Natural killer cell (primary cell): ENCODE data around the gene UBE2M. TPM values are rescaled to one million over a fixed set of nuclear protein-coding genes. Genes with fewer than 3 reads are reported as not detected.

Source experiments
- ATAC-seq, 3 donors: fragments of 150-1000 bp in 2 of 3; fragments of 200-7000 bp in 1 of 3; cut with Tn5 transposase; 1 replicate in 1 of 3; 2 replicates in 2 of 3; pipeline ENCODE4 v1.10.0; 2021; ENCODE audit warnings: mild to moderate bottlenecking in 2 of 3, moderate library complexity in 2 of 3
- DNase-seq, 2 donors: peaks; one replicate each; pipeline versions ENCODE4 v3.0.0 to v3.0.0-alpha.2; 2013 to 2021; ENCODE audit warnings: mixed read lengths in 1 of 2
- H3K27ac ChIP-seq: one replicate; pipeline ENCODE4 v1.5.1; 2013; ENCODE audit warnings: mild to moderate bottlenecking, low read length
- H3K27me3 ChIP-seq: one replicate; pipeline ENCODE4 v1.6.1; 2013; ENCODE audit warnings: low read length; ENCODE audit not compliant: control insufficient read depth, insufficient read depth
- H3K36me3 ChIP-seq: one replicate; pipeline ENCODE4 v1.6.1; 2013; ENCODE audit warnings: low read length; ENCODE audit not compliant: control insufficient read depth, insufficient read depth
- H3K4me1 ChIP-seq: one replicate; pipeline ENCODE4 v1.6.1; 2013; ENCODE audit warnings: low read length; ENCODE audit not compliant: control insufficient read depth, insufficient read depth
- H3K4me3 ChIP-seq: one replicate; pipeline ENCODE4 v1.5.1; 2013; ENCODE audit warnings: low read length
- H3K9me3 ChIP-seq: one replicate; pipeline ENCODE4 v1.6.1; 2013; ENCODE audit warnings: low read length; ENCODE audit not compliant: control insufficient read depth, insufficient read depth
- H3K27ac Mint-ChIP-seq, 2 donors: one replicate each; pipeline ENCODE4 v1.8.0; 2022; ENCODE audit warnings: mild to moderate bottlenecking in 2 of 2, mixed read lengths in 2 of 2, moderate library complexity in 1 of 2
- H3K27me3 Mint-ChIP-seq, 2 donors: one replicate each; pipeline ENCODE4 v1.8.0; 2022; ENCODE audit warnings: low read depth in 2 of 2, mixed read lengths in 2 of 2
- H3K36me3 Mint-ChIP-seq: one replicate; pipeline ENCODE4 v1.8.0; 2022; ENCODE audit warnings: mixed read lengths
- H3K4me1 Mint-ChIP-seq, 2 donors: one replicate each; pipeline ENCODE4 v1.8.0; 2022; ENCODE audit warnings: mixed read lengths in 2 of 2
- H3K4me3 Mint-ChIP-seq: one replicate; pipeline ENCODE4 v1.8.0; 2022; ENCODE audit warnings: mild to moderate bottlenecking, moderate library complexity, mixed read lengths
- H3K9me3 Mint-ChIP-seq, 2 donors: one replicate each; pipeline ENCODE4 v1.8.0; 2022; ENCODE audit warnings: mixed read lengths in 2 of 2
- CTCF ChIP-seq: fragments of 200-600 bp; IDR thresholded peaks from one replicate; pipeline ENCODE4 v1.8.0; 2022; ENCODE audit warnings: antibody characterized with exemption
- WGBS: methylation state at CpG from one replicate; pipeline ENCODE4 v1.1.7; 2013; ENCODE audit warnings: missing lambda C conversion rate; ENCODE audit not compliant: insufficient coverage; 5-methylcytosine and 5-hydroxymethylcytosine counted together
- intact Hi-C: fragments of 100-400 bp; cut with micrococcal nuclease; formaldehyde crosslinking; loops from one replicate; pipeline ENCODE4 v1.14.2; 2022
- total RNA-seq, 4 donors: library from RNA; stranded (reverse); fragments of 120-200 nt in 1 of 4; gene quantifications; one replicate each; pipeline versions ENCODE4 v1.2.3 to v1.2.4, GENCODE V29; 2013 to 2022

The UBE2M gene
- total RNA-seq, 3 donors from 2014 or later (not counting 1 experiment from before 2014, with no cell fraction given): 71.0 to 89.5 (median 81.9) TPM

GRCh38 chr19:58515259-58515658, 43.2 kb downstream of the UBE2M start:
- Mint-ChIP-seq H3K36me3 (no peaks in the 10 kb centered on the region), H3K27me3 (no peaks in the 10 kb centered on the region), H3K4me3 (peak overlapping the region; percentile 65), H3K9me3 (no peaks in the 10 kb centered on the region), H3K27ac (peak overlapping the region in 1 of 2 donors; percentile 23), H3K4me1 (peaks cover 22 to 54% of the 10 kb centered on the region in 2 donors)
- H3K27me3 ChIP-seq: no peaks in the 10 kb centered on the region
- no peak for DNase-seq
- H3K36me3 ChIP-seq: peaks cover 16% of the 10 kb centered on the region
- no peak for ATAC-seq
- WGBS: 90% methylated on average over 2 of the region's 2 CpGs
- peaks cover 51% of the 10 kb centered on the region for H3K4me1 ChIP-seq
- no peak overlapping the region for H3K27ac ChIP-seq
- TF ChIP-seq CTCF: no peak
- intact Hi-C loops: no loop called here
- H3K4me3 ChIP-seq: no peak overlapping the region
- no peaks in the 10 kb centered on the region for H3K9me3 ChIP-seq

GRCh38 chr19:58514564-58515022, 43.8 kb downstream of the UBE2M start:
- Histone ChIP-seq H3K36me3 (peaks cover 16% of the 10 kb centered on the region), H3K27me3 (no peaks in the 10 kb centered on the region), H3K9me3 (no peaks in the 10 kb centered on the region), H3K4me3 (no peak overlapping the region), H3K27ac (no peak overlapping the region), H3K4me1 (peaks cover 44% of the 10 kb centered on the region)
- H3K4me1 Mint-ChIP-seq: peaks cover 15 to 48% of the 10 kb centered on the region in 2 donors
- WGBS: 83% methylated on average over 3 of the region's 3 CpGs
- TF ChIP-seq CTCF: no peak
- intact Hi-C loops: loop anchor here (1.0 kb wide), 1 partner anchor 67 kb away; no protein-coding TSS in a partner anchor
- H3K36me3 Mint-ChIP-seq: no peaks in the 10 kb centered on the region
- peak overlapping the region; percentile 76 to 85 for H3K27ac Mint-ChIP-seq
- H3K9me3 Mint-ChIP-seq: no peaks in the 10 kb centered on the region
- ATAC-seq (no peak), DNase-seq (peak in 1 of 2 donors; percentile 12)
- peak overlapping the region; percentile 47 for H3K4me3 Mint-ChIP-seq
- H3K27me3 Mint-ChIP-seq: no peaks in the 10 kb centered on the region

GRCh38 chr19:58513694-58514563, 44.5 kb downstream of the UBE2M start:
- WGBS: 10% methylated on average over 65 of the region's 66 CpGs
- H3K27ac ChIP-seq: peak overlapping the region; percentile 64
- no peaks in the 10 kb centered on the region for H3K9me3 ChIP-seq
- Mint-ChIP-seq H3K27me3 (no peaks in the 10 kb centered on the region), H3K4me3 (peak overlapping the region; percentile 84), H3K9me3 (no peaks in the 10 kb centered on the region), H3K27ac (peak overlapping the region; percentile 76 to 85), H3K36me3 (no peaks in the 10 kb centered on the region), H3K4me1 (peaks cover 10 to 41% of the 10 kb centered on the region in 2 donors)
- ATAC-seq: peak; percentile 95 to 97 (median 96)
- H3K27me3 ChIP-seq: no peaks in the 10 kb centered on the region
- DNase-seq: peak; percentile 91 to 98
- peaks cover 16% of the 10 kb centered on the region for H3K36me3 ChIP-seq
- no peak overlapping the region for H3K4me3 ChIP-seq
- TF ChIP-seq CTCF: peak; percentile 79
- intact Hi-C loops: loop anchor here (1.0 kb wide), 1 partner anchor 67 kb away; no protein-coding TSS in a partner anchor
- peaks cover 41% of the 10 kb centered on the region for H3K4me1 ChIP-seq
